Myocyte (in vitro differentiated cells): ENCODE results near the gene JADE2. TPM values are rescaled to one million over a fixed set of nuclear protein-coding genes. Genes with fewer than 3 reads are reported as not detected.
"Not testable (repeated sequence)": the region's sequence is repeated elsewhere in the genome, so short reads cannot be mapped to it uniquely, and the experiment has no call there.

Experiments
- DNase-seq: peaks from one replicate; pipeline ENCODE4 v3.0.0-alpha.2; 2012; ENCODE audit warnings: low read depth
- total RNA-seq: library from RNA; depleted of rRNA; stranded (reverse); fragments of >200 nt; gene quantifications from 2 replicates; pipeline ENCODE4 v1.2.3, GENCODE V29; 2014

Gene JADE2
- total RNA-seq, 1 donor from 2014 or later = 5.9 TPM

- no peak for DNase-seq
Observed at GRCh38 chr5:134550271-134551214, 25.1 kb downstream of the JADE2 start.

- no peak for DNase-seq
Observed at GRCh38 chr5:134551901-134552300, 26.4 kb downstream of the JADE2 start.

GRCh38 chr5:134552301-134552700 lies 26.8 kb downstream of the JADE2 start:
- peak; percentile 45 for DNase-seq

- DNase-seq = not testable (repeated sequence)
Observed at GRCh38 chr5:134552716-134553115, 27.2 kb downstream of the JADE2 start.

- peak; percentile 73 for DNase-seq
Observed at GRCh38 chr5:134553821-134554267, 28.4 kb downstream of the JADE2 start.

- no peak for DNase-seq
Observed at GRCh38 chr5:134554319-134555222, 29.1 kb downstream of the JADE2 start.

- no peak for DNase-seq
Observed at GRCh38 chr5:134555223-134555889, 29.9 kb downstream of the JADE2 start.

GRCh38 chr5:134555890-134556311 lies 30.4 kb downstream of the JADE2 start:
- DNase-seq = peak; percentile 71

- not testable (repeated sequence) for DNase-seq
Observed at GRCh38 chr5:134556588-134556987, 31.1 kb downstream of the JADE2 start.

GRCh38 chr5:134556994-134557393 lies 31.5 kb downstream of the JADE2 start:
- no peak for DNase-seq

- DNase-seq = no peak
Observed at GRCh38 chr5:134559672-134560071, 34.2 kb downstream of the JADE2 start.

- DNase-seq = no peak
Observed at GRCh38 chr5:134560698-134561097, 35.2 kb downstream of the JADE2 start.

- DNase-seq = peak; percentile 80
Observed at GRCh38 chr5:134561871-134562296, 36.4 kb downstream of the JADE2 start.

- DNase-seq = no peak
Observed at GRCh38 chr5:134563221-134563620, 37.8 kb downstream of the JADE2 start.

GRCh38 chr5:134563962-134564361 lies 38.5 kb downstream of the JADE2 start:
- DNase-seq = no peak

GRCh38 chr5:134564396-134564795 lies 38.9 kb downstream of the JADE2 start:
- DNase-seq = no peak

GRCh38 chr5:134565791-134566740 lies 40.6 kb downstream of the JADE2 start:
- no peak for DNase-seq

- no peak for DNase-seq
Observed at GRCh38 chr5:134566741-134567221, 41.3 kb downstream of the JADE2 start.

- peak; percentile 59 for DNase-seq
Observed at GRCh38 chr5:134567641-134568336, 42.3 kb downstream of the JADE2 start.
